Measurements from ENCODE around the gene HS1BP3. TPM values are rescaled to one million over a fixed set of nuclear protein-coding genes. Genes with fewer than 3 reads are reported as not detected.

The HS1BP3 gene
- total and polyA plus RNA-seq, 7 experiments from 2014 or later: 12.0 to 19.0 (median 17.3) TPM

- Histone ChIP-seq H3K9me3 (ENCODE audit: control insufficient read depth in 2 of 3, low read length in 3 of 3) (no peaks in the 10 kb centered on the region), H3K27me3 (ENCODE audit: control insufficient read depth in 2 of 2, insufficient read depth in 2 of 2, low read length in 2 of 2) (no peaks in the 10 kb centered on the region), H3K27ac (ENCODE audit: low read depth, low read length) (no peak overlapping the region), H3K36me3 (ENCODE audit: control insufficient read depth in 2 of 3, insufficient read depth in 3 of 3, low read length in 3 of 3) (peaks cover 0 to 44% (median 0%) of the 10 kb centered on the region in 3 experiments), H3K4me1 (ENCODE audit: control insufficient read depth in 2 of 2, insufficient read depth in 2 of 2, low read length in 2 of 2) (no peaks in the 10 kb centered on the region), H3K4me3 (ENCODE audit: low read length) (no peak overlapping the region)
- DNase-seq (no peak), ATAC-seq (no peak)
- Mint-ChIP-seq H3K4me1 (peaks cover 7 to 23% (median 16%) of the 10 kb centered on the region in 7 donors), H3K27ac (peak overlapping the region in 3 of 9 donors; percentile 7 to 51 (median 28)), H3K27me3 (no peaks in the 10 kb centered on the region), H3K4me3 (no peak overlapping the region), H3K36me3 (peaks cover 0 to 38% (median 5%) of the 10 kb centered on the region in 5 donors), H3K9me3 (no peaks in the 10 kb centered on the region)
- CTCF ChIA-PET: interaction anchor here (0.6 to 3.6 kb wide), 5 partner anchors 17 to 232 kb away, joined by 3 to 28 read pairs (median 15); no protein-coding TSS in a partner anchor
- POLR2A ChIA-PET: interaction anchor here (1.3 kb wide), 1 partner anchor 199 kb away, joined by 3 read pairs; no protein-coding TSS in a partner anchor
- intact Hi-C loops (cut with micrococcal nuclease): loop anchor here in 1 of 2 donors (5.0 kb wide), 2 partner anchors 507 to 687 kb away; no protein-coding TSS in a partner anchor
Observed at GRCh38 chr2:20643826-20644225, 7.1 kb downstream of the HS1BP3 start.

GRCh38 chr2:20643060-20643459, 7.8 kb downstream of the HS1BP3 start:
- DNase-seq (no peak), ATAC-seq (no peak)
- no peaks in the 10 kb centered on the region for H3K9me3 Mint-ChIP-seq
- H3K9me3 ChIP-seq (ENCODE audit: control insufficient read depth in 2 of 3, low read length in 3 of 3): no peaks in the 10 kb centered on the region
- H3K36me3 Mint-ChIP-seq: peaks cover 0 to 44% (median 4%) of the 10 kb centered on the region in 5 donors
- H3K4me1 Mint-ChIP-seq: peaks cover 3 to 16% (median 9%) of the 10 kb centered on the region in 7 donors
- no peaks in the 10 kb centered on the region for H3K27me3 ChIP-seq (ENCODE audit: control insufficient read depth in 2 of 2, insufficient read depth in 2 of 2, low read length in 2 of 2)
- CTCF ChIA-PET: interaction anchor here (0.6 to 3.6 kb wide), 8 partner anchors 18 to 348 kb away, joined by 4 to 28 read pairs (median 8); partner anchors contain the start of gene RHOB
- POLR2A ChIA-PET: interaction anchor here (1.3 to 1.4 kb wide), 3 partner anchors 8 to 198 kb away, joined by 3 to 10 read pairs (median 3); partner anchors contain the start of genes HS1BP3 and RHOB
- no peaks in the 10 kb centered on the region for H3K4me1 ChIP-seq (ENCODE audit: control insufficient read depth in 2 of 2, insufficient read depth in 2 of 2, low read length in 2 of 2)
- H3K27ac Mint-ChIP-seq: peak overlapping the region in 1 of 9 donors; percentile 28
- no peak overlapping the region for H3K4me3 Mint-ChIP-seq
- no peaks in the 10 kb centered on the region for H3K27me3 Mint-ChIP-seq
- intact Hi-C loops (cut with micrococcal nuclease): loop anchor here in 1 of 2 donors (5.0 kb wide), 2 partner anchors 506 to 686 kb away; no protein-coding TSS in a partner anchor
- H3K27ac ChIP-seq (ENCODE audit: low read depth, low read length): no peak overlapping the region
- H3K4me3 ChIP-seq (ENCODE audit: low read length): no peak overlapping the region
- peaks cover 0 to 50% (median 0%) of the 10 kb centered on the region in 3 experiments for H3K36me3 ChIP-seq (ENCODE audit: control insufficient read depth in 2 of 3, insufficient read depth in 3 of 3, low read length in 3 of 3)

- intact Hi-C loops (cut with micrococcal nuclease): loop anchor here (1.0 to 5.0 kb wide), 4 partner anchors 199 to 685 kb away; no protein-coding TSS in a partner anchor
- Histone ChIP-seq H3K36me3 (ENCODE audit: control insufficient read depth in 2 of 3, insufficient read depth in 3 of 3, low read length in 3 of 3) (peaks cover 0 to 58% (median 0%) of the 10 kb centered on the region in 3 experiments), H3K4me1 (ENCODE audit: control insufficient read depth in 2 of 2, insufficient read depth in 2 of 2, low read length in 2 of 2) (no peaks in the 10 kb centered on the region), H3K27ac (ENCODE audit: low read depth, low read length) (no peak overlapping the region), H3K9me3 (ENCODE audit: control insufficient read depth in 2 of 3, low read length in 3 of 3) (no peaks in the 10 kb centered on the region), H3K27me3 (ENCODE audit: control insufficient read depth in 2 of 2, insufficient read depth in 2 of 2, low read length in 2 of 2) (no peaks in the 10 kb centered on the region), H3K4me3 (ENCODE audit: low read length) (no peak overlapping the region)
- peak; percentile 45 to 79 (median 74) for DNase-seq
- H3K36me3 Mint-ChIP-seq: peaks cover 0 to 50% (median 5%) of the 10 kb centered on the region in 5 donors
- H3K27ac Mint-ChIP-seq: peak overlapping the region in 1 of 9 donors; percentile 65
- CTCF ChIA-PET: interaction anchor here (0.6 to 3.6 kb wide), 12 partner anchors 9 to 347 kb away, joined by 3 to 28 read pairs (median 5); partner anchors contain the start of genes HS1BP3 and RHOB
- no peaks in the 10 kb centered on the region for H3K27me3 Mint-ChIP-seq
- H3K9me3 Mint-ChIP-seq: no peaks in the 10 kb centered on the region
- peak; percentile 96 for ATAC-seq
- peaks cover 0 to 12% (median 7%) of the 10 kb centered on the region in 7 donors for H3K4me1 Mint-ChIP-seq
- no peak overlapping the region for H3K4me3 Mint-ChIP-seq
- POLR2A ChIA-PET: interaction anchor here (1.4 to 2.1 kb wide), 3 partner anchors 8 to 195 kb away, joined by 3 to 10 read pairs (median 5); partner anchors contain the start of genes HS1BP3 and RHOB
Observed at GRCh38 chr2:20642055-20642971, 8.6 kb downstream of the HS1BP3 start.

GRCh38 chr2:20641123-20641985, 9.5 kb downstream of the HS1BP3 start:
- no peak overlapping the region for H3K27ac ChIP-seq (ENCODE audit: low read depth, low read length)
- peaks cover 0 to 56% (median 5%) of the 10 kb centered on the region in 5 donors for H3K36me3 Mint-ChIP-seq

GRCh38 chr2:20640411-20641122, 10.3 kb downstream of the HS1BP3 start:
- intact Hi-C loops (cut with micrococcal nuclease): loop anchor here in 1 of 2 donors (5.0 kb wide), 2 partner anchors 503 to 683 kb away; no protein-coding TSS in a partner anchor
- peaks cover 0 to 58% (median 0%) of the 10 kb centered on the region in 3 experiments for H3K36me3 ChIP-seq (ENCODE audit: control insufficient read depth in 2 of 3, insufficient read depth in 3 of 3, low read length in 3 of 3)
- Mint-ChIP-seq H3K27me3 (no peaks in the 10 kb centered on the region), H3K27ac (no peak overlapping the region), H3K4me3 (no peak overlapping the region), H3K36me3 (peaks cover under 1 to 59% (median 5%) of the 10 kb centered on the region in 5 donors), H3K9me3 (no peaks in the 10 kb centered on the region), H3K4me1 (peaks cover 0 to 16% (median 7%) of the 10 kb centered on the region in 7 donors)
- ChIA-PET CTCF (interaction anchor here (2.8 to 3.6 kb wide), 3 partner anchors 194 to 229 kb away, joined by 9 to 28 read pairs (median 15); partner anchors contain the start of gene RHOB), POLR2A (interaction anchor here (2.1 kb wide), 1 partner anchor 193 kb away, joined by 5 read pairs; the partner anchor contains the start of gene RHOB)
- no peak for DNase-seq
- H3K27me3 ChIP-seq (ENCODE audit: control insufficient read depth in 2 of 2, insufficient read depth in 2 of 2, low read length in 2 of 2): no peaks in the 10 kb centered on the region
- no peaks in the 10 kb centered on the region for H3K9me3 ChIP-seq (ENCODE audit: control insufficient read depth in 2 of 3, low read length in 3 of 3)
- ATAC-seq: no peak
- no peaks in the 10 kb centered on the region for H3K4me1 ChIP-seq (ENCODE audit: control insufficient read depth in 2 of 2, insufficient read depth in 2 of 2, low read length in 2 of 2)
- H3K27ac ChIP-seq (ENCODE audit: low read depth, low read length): no peak overlapping the region
- H3K4me3 ChIP-seq (ENCODE audit: low read length): no peak overlapping the region

More at GRCh38 chr2:20641123-20641985, 9.5 kb downstream of the HS1BP3 start:
- Histone ChIP-seq H3K27me3 (ENCODE audit: control insufficient read depth in 2 of 2, insufficient read depth in 2 of 2, low read length in 2 of 2) (no peaks in the 10 kb centered on the region), H3K9me3 (ENCODE audit: control insufficient read depth in 2 of 3, low read length in 3 of 3) (no peaks in the 10 kb centered on the region), H3K4me3 (ENCODE audit: low read length) (no peak overlapping the region), H3K36me3 (ENCODE audit: control insufficient read depth in 2 of 3, insufficient read depth in 3 of 3, low read length in 3 of 3) (peaks cover 0 to 52% (median 0%) of the 10 kb centered on the region in 3 experiments), H3K4me1 (ENCODE audit: control insufficient read depth in 2 of 2, insufficient read depth in 2 of 2, low read length in 2 of 2) (no peaks in the 10 kb centered on the region)
- H3K27me3 Mint-ChIP-seq: no peaks in the 10 kb centered on the region
- H3K27ac Mint-ChIP-seq: no peak overlapping the region
- CTCF ChIA-PET: interaction anchor here (0.6 to 3.6 kb wide), 8 partner anchors 12 to 230 kb away, joined by 3 to 28 read pairs (median 7); partner anchors contain the start of gene RHOB
- H3K4me1 Mint-ChIP-seq: peaks cover 0 to 12% (median 6%) of the 10 kb centered on the region in 7 donors
- DNase-seq (no peak), ATAC-seq (no peak)
- intact Hi-C loops (cut with micrococcal nuclease): loop anchor here in 1 of 2 donors (5.0 kb wide), 2 partner anchors 504 to 684 kb away; no protein-coding TSS in a partner anchor
- no peak overlapping the region for H3K4me3 Mint-ChIP-seq
- no peaks in the 10 kb centered on the region for H3K9me3 Mint-ChIP-seq
- POLR2A ChIA-PET: interaction anchor here (2.1 kb wide), 1 partner anchor 194 kb away, joined by 5 read pairs; the partner anchor contains the start of gene RHOB
